PC-9 (cell line): ENCODE results near the gene ACSL4.

ENCODE experiments used
- CTCF ChIP-seq: fragments of 200-600 bp; sonication (generic); conservative IDR thresholded peaks from 2 replicates; pipeline ENCODE4 v1.6.1; 2017; ENCODE audit warnings: mixed run types, antibody characterized with exemption, mild to moderate bottlenecking, moderate library complexity
- EZH2 ChIP-seq: fragments of 200-600 bp; sonication (generic); IDR thresholded peaks from 2 replicates; pipeline ENCODE4 v1.8.0; 2017; ENCODE audit warnings: antibody characterized with exemption, low read depth

GRCh38 chrX:109716431-109717028 is 16.5 kb downstream of the ACSL4 start:
- TF ChIP-seq EZH2 (no peak), CTCF (no peak)
